Stomach (tissue), 9 donors: ENCODE measurements around the gene PHACTR3. TPM values are rescaled to one million over a fixed set of nuclear protein-coding genes. Genes with fewer than 3 reads are reported as not detected.

Experiments
- DNase-seq, 2 donors: peaks; one replicate each; pipeline versions ENCODE4 v3.0.0 to v3.0.0-alpha.2; 2013 to 2019
- H3K27ac ChIP-seq, 5 donors: fragments of 200-600 bp in 4 of 5; sonication (generic) in 4 of 5; one replicate each; pipeline ENCODE4 v1.5.1; 2013 to 2019; ENCODE audit warnings: mild to moderate bottlenecking in 1 of 5, moderate library complexity in 1 of 5
- H3K27me3 ChIP-seq, 3 donors: fragments of 200-600 bp; sonication (generic); one replicate each; pipeline ENCODE4 v1.5.1; 2017 to 2019; ENCODE audit warnings: mixed run types in 1 of 3
- H3K36me3 ChIP-seq, 4 donors: fragments of 200-600 bp; sonication (generic); 1 replicate in 3 of 4; 2 replicates in 1 of 4; pipeline ENCODE4 v1.5.1; 2016 to 2019
- H3K4me1 ChIP-seq, 4 donors: fragments of 200-600 bp; sonication (generic); one replicate each; pipeline ENCODE4 v1.5.1; 2016 to 2019
- H3K4me3 ChIP-seq, 4 donors: fragments of 200-600 bp; sonication (generic) in 3 of 4; one replicate each; pipeline ENCODE4 v1.5.1; 2016 to 2019; ENCODE audit warnings: mild to moderate bottlenecking in 1 of 4
- H3K9me3 ChIP-seq, 4 donors: fragments of 200-600 bp; sonication (generic); one replicate each; pipeline ENCODE4 v1.5.1; 2016 to 2019
- EP300 ChIP-seq: sonication (generic); formaldehyde crosslinking; IDR thresholded peaks from one replicate; pipeline ENCODE4 v1.6.1; 2017; ENCODE audit warnings: antibody characterized with exemption
- POLR2A ChIP-seq, 4 donors: fragments of 450-650 bp; IDR thresholded peaks; one replicate each; pipeline ENCODE4 v1.6.1; 2016; ENCODE audit warnings: antibody characterized with exemption in 4 of 4, control low read depth in 2 of 4, mild to moderate bottlenecking in 1 of 4, moderate library complexity in 1 of 4
- POLR2AphosphoS5 ChIP-seq, 3 donors: sonication (generic); formaldehyde crosslinking; IDR thresholded peaks; one replicate each; pipeline ENCODE4 v1.6.1; 2016; ENCODE audit warnings: antibody characterized with exemption in 3 of 3
- WGBS, 5 donors: extraction: QIAGEN DNeasy Blood & Tissue Kit in 3 of 5; methylation state at CpG; one replicate each; pipeline versions ENCODE4 v1.1.5 to v1.1.7; 2013 to 2018; 5-methylcytosine and 5-hydroxymethylcytosine counted together
- intact Hi-C: fragments of 100-400 bp; cut with DNase I; formaldehyde crosslinking; loops from one replicate; pipeline ENCODE4 v1.15.1; 2023; ENCODE audit warnings: low total_unique reads
- polyA plus RNA-seq, 3 donors: library from polyadenylated mRNA; stranded (reverse); fragments of 200-250 nt; gene quantifications; one replicate each; pipeline ENCODE4 v1.2.3, GENCODE V29; 2013
- total RNA-seq, 5 donors: library from RNA; depleted of rRNA; stranded (reverse); fragments of >200 nt; gene quantifications; one replicate each; pipeline versions ENCODE4 v1.1.0 to v1.2.3, GENCODE V29; 2014 to 2016
- TF ChIP-seq, protein P1 (sequence below), 7 experiments: fragments of 450-650 bp in 4 of 7; fragments of 200-600 bp in 3 of 7; sonication (generic) in 3 of 7; IDR thresholded peaks; one replicate each; pipeline ENCODE4 v1.5.1; 2016 to 2019; ENCODE audit warnings: antibody characterized with exemption in 7 of 7, control low read depth in 2 of 7, mild to moderate bottlenecking in 1 of 7
- donor health status: healthy with polysubstance abuse.
- donor health status: Bipolar disorder and iron deficiency.
- donor health status: healthy.

The PHACTR3 gene
- total and polyA plus RNA-seq, 8 donors, result 0.55 to 3.7 (median 3.2) TPM; not detected in 3

DNA sequence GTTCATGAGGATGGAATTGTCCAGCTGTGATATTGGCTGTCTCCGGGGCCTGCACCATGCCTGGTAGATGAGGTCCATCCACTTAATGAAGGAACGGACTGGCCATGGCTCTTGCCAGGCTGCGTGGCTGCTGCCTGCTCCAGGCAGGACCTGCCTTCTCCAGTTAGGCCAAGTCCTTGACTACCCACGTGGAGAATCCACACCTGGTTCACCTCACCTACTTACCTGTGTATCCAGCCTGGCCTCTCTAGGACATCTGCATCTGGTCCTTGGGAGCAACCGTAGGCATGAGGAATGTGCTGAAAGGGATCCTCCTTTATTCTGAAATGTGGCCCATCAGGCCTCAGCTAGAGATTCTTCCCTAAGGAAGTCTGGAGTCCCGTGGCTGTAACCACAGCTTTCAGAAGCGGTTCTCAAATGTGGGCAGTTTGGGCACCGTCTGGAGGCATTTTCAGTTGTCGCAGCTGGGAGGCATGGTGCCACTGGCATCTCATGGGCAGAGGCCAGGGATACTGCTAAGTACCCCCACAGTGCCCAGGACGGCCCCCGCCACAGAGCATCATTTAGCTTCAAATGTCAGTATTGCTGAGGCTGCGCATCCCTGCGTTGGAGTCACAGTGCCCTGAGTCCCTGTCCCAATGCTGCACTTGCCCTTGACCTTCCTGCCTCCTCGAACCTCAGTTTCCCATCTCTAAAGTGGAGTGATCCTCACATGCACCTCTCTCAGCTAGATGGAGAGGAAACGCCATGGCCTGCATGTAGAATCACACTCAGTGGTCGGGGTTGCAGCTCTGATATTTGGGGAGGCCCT lies 67.5 kb downstream of the PHACTR3 start:
- WGBS, 5 donors, result 79 to 87% (median 82%) methylated on average over 15 to 16 of the region's 16 CpGs
- TF ChIP-seq EP300 (no peak), POLR2AphosphoS5 (IDR thresholded peaks at IDR 0.05) (no peak), POLR2A (IDR thresholded peaks at IDR 0.05) (no peak)
- TF ChIP-seq, protein P1, sequence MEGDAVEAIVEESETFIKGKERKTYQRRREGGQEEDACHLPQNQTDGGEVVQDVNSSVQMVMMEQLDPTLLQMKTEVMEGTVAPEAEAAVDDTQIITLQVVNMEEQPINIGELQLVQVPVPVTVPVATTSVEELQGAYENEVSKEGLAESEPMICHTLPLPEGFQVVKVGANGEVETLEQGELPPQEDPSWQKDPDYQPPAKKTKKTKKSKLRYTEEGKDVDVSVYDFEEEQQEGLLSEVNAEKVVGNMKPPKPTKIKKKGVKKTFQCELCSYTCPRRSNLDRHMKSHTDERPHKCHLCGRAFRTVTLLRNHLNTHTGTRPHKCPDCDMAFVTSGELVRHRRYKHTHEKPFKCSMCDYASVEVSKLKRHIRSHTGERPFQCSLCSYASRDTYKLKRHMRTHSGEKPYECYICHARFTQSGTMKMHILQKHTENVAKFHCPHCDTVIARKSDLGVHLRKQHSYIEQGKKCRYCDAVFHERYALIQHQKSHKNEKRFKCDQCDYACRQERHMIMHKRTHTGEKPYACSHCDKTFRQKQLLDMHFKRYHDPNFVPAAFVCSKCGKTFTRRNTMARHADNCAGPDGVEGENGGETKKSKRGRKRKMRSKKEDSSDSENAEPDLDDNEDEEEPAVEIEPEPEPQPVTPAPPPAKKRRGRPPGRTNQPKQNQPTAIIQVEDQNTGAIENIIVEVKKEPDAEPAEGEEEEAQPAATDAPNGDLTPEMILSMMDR (IDR thresholded peaks at IDR 0.05), result no peak
- Histone ChIP-seq H3K4me3 (no peak overlapping the region), H3K9me3 (no peaks in the 10 kb centered on the region), H3K4me1 (no peaks in the 10 kb centered on the region), H3K36me3 (no peaks in the 10 kb centered on the region), H3K27me3 (peaks cover 0 to 24% (median 0%) of the 10 kb centered on the region in 3 donors), H3K27ac (no peak overlapping the region)
- no peak for DNase-seq
- intact Hi-C loops, result no loop called here

DNA sequence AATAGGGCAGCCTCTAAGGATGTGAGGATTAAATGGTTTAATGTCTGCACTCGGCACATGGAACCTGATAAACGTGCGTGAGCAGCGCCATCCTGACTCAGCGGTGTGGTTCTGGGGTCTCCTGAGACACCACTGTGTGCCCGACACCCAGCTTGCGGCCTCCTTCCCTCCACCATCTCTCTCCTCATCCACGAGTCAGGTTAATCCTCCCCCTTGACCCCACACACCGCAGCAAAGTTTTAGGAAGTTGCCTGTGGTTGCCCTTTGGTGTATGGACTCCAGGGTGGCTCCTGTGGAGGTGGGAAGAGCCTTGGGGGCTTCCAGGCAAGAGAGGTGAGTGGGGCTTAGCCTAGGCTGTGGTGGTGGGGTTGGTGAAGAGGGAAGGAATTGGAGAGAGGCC lies 68.2 kb downstream of the PHACTR3 start:
- DNase-seq, result no peak
- H3K36me3 ChIP-seq, result no peaks in the 10 kb centered on the region
- 74 to 92% (median 83%) methylated on average over 6 to 9 of the region's 9 CpGs for WGBS, 5 donors

DNA sequence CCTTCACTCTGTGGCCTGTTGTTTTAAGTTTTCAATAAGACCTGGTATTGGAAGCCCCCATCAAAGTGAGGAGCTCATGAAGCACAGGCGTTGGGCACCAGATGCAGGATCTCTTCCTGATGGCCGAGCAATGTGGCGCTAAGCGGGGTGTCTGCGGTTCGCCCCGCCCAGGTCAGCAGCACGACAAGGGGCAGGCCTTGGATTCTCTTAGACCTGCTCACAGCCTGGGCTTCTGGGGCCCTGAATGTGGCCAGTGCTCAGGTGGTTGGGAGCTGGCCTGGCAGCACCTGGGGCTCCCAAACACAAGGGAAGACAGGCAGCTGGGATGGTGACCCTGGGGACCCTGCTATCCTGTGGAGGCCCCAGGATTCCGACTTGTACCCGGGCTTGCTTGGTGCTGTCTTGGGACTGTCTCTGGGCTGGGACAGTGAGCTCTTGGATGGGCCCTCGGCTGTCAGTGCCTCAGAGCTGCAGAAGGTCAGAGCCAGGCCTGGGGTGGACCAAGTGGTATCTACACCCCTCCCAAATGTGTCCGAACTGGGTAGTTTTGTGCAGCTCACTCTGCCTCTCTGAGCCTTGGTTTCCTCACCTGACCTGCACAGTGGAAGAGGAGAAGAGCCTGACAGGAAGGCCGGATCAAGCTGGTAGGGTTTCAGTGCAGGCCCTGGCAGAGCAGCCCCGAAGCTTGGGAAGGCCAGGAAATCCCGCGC lies 69.1 kb downstream of the PHACTR3 start:
- Histone ChIP-seq H3K4me1 (peaks cover 0 to 5% (median 0%) of the 10 kb centered on the region in 4 donors), H3K4me3 (no peak overlapping the region), H3K9me3 (no peaks in the 10 kb centered on the region), H3K27me3 (peaks cover 0 to 26% (median 6%) of the 10 kb centered on the region in 3 donors), H3K36me3 (no peaks in the 10 kb centered on the region), H3K27ac (no peak overlapping the region)
- intact Hi-C loops, result no loop called here
- 81 to 89% (median 84%) methylated on average over 14 to 16 of the region's 16 CpGs for WGBS, 5 donors
- TF ChIP-seq EP300 (no peak), POLR2A (IDR thresholded peaks at IDR 0.05) (no peak), POLR2AphosphoS5 (IDR thresholded peaks at IDR 0.05) (no peak)
- TF ChIP-seq, protein P1 (IDR thresholded peaks at IDR 0.05), result no peak
- no peak for DNase-seq

More for the DNA sequence above, 68.2 kb downstream of the PHACTR3 start:
- Histone ChIP-seq H3K27me3 (peaks cover 0 to 21% (median 0%) of the 10 kb centered on the region in 3 donors), H3K9me3 (no peaks in the 10 kb centered on the region), H3K4me1 (no peaks in the 10 kb centered on the region), H3K27ac (no peak overlapping the region), H3K4me3 (no peak overlapping the region)
- no peak for TF ChIP-seq POLR2AphosphoS5 (IDR thresholded peaks at IDR 0.05)
- no peak for TF ChIP-seq EP300
- TF ChIP-seq POLR2A (IDR thresholded peaks at IDR 0.05), result no peak
- TF ChIP-seq, protein P1 (IDR thresholded peaks at IDR 0.05), result no peak
- intact Hi-C loops, result no loop called here

DNA sequence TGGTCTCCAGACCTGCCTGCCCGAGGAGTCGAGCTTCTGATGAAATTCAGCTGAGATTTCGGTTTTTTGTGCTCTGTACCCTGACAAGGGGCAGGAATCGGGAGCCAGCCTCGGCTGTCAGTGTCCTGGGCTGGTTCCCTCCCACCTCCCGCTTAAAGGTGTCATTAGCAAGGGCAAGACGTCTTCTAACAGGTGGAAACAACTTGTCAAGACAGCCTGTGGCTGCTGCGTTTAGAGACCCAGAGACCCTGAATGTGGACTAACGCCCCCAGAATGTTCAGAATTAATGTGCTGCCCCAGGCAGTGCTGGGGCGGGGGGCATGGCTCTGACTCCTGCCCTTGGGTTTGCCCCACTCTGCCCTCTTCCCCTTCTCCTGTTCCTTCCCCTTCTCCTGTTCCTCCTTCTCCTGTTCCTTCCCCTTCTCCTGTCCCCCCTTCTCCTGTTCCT lies 69.7 kb downstream of the PHACTR3 start:
- DNase-seq, result no peak
- Histone ChIP-seq H3K4me3 (no peak overlapping the region), H3K4me1 (peaks cover 0 to 7% (median 0%) of the 10 kb centered on the region in 4 donors), H3K9me3 (no peaks in the 10 kb centered on the region), H3K27me3 (peaks cover 0 to 32% (median 7%) of the 10 kb centered on the region in 3 donors), H3K36me3 (no peaks in the 10 kb centered on the region), H3K27ac (no peak overlapping the region)
- TF ChIP-seq EP300 (no peak), POLR2AphosphoS5 (IDR thresholded peaks at IDR 0.05) (no peak), POLR2A (IDR thresholded peaks at IDR 0.05) (no peak)
- TF ChIP-seq, protein P1 (IDR thresholded peaks at IDR 0.05), result no peak
- intact Hi-C loops, result no loop called here
- 55 to 80% (median 71%) methylated on average over 9 to 10 of the region's 10 CpGs for WGBS, 5 donors
